Superior temporal gyrus (tissue), 1 donor: ENCODE measurements around the gene HPS1.

Experiments
- DNase-seq: peaks from one replicate; pipeline ENCODE4 v3.0.0-alpha.2; 2016; ENCODE audit errors: extremely low spot score

Gene HPS1

GRCh38 chr10:98446661-98447221 lies at the start of gene HPS1:
Gene HPS1 (minus strand): TSS chr10:98446935. CDS start chr10:98443240, 3,695 bp downstream.
- peak; percentile 75 for DNase-seq

- no peak for DNase-seq
Measured at GRCh38 chr10:98492763-98493162, 46.0 kb upstream of the HPS1 start.

GRCh38 chr10:98489561-98490481 lies 43.1 kb upstream of the HPS1 start:
- DNase-seq, result no peak

- DNase-seq, result no peak
Measured at GRCh38 chr10:98488669-98489430, 42.1 kb upstream of the HPS1 start.

GRCh38 chr10:98487649-98488048 lies 40.9 kb upstream of the HPS1 start:
- no peak for DNase-seq

GRCh38 chr10:98486421-98486820 lies 39.7 kb upstream of the HPS1 start:
- DNase-seq, result no peak

- no peak for DNase-seq
Measured at GRCh38 chr10:98485959-98486358, 39.2 kb upstream of the HPS1 start.

GRCh38 chr10:98483658-98484057 lies 36.9 kb upstream of the HPS1 start:
- no peak for DNase-seq

- no peak for DNase-seq
Measured at GRCh38 chr10:98482096-98482495, 35.4 kb upstream of the HPS1 start.

- no peak for DNase-seq
Measured at GRCh38 chr10:98481404-98481945, 34.7 kb upstream of the HPS1 start.

GRCh38 chr10:98478430-98479222 lies 31.9 kb upstream of the HPS1 start:
- DNase-seq, result no peak

GRCh38 chr10:98477861-98478260 lies 31.1 kb upstream of the HPS1 start:
- no peak for DNase-seq

GRCh38 chr10:98474628-98475027 lies 27.9 kb upstream of the HPS1 start:
- DNase-seq, result no peak

- DNase-seq, result no peak
Measured at GRCh38 chr10:98472196-98472595, 25.5 kb upstream of the HPS1 start.

GRCh38 chr10:98470850-98471249 lies 24.1 kb upstream of the HPS1 start:
- no peak for DNase-seq

GRCh38 chr10:98469001-98469931 lies 22.5 kb upstream of the HPS1 start:
- no peak for DNase-seq

GRCh38 chr10:98467506-98468318 lies 21.0 kb upstream of the HPS1 start:
- peak; percentile 92 for DNase-seq

- DNase-seq, result no peak
Measured at GRCh38 chr10:98466861-98467505, 20.2 kb upstream of the HPS1 start.

GRCh38 chr10:98465866-98466265 lies 19.1 kb upstream of the HPS1 start:
- DNase-seq, result no peak
